Measurements from ENCODE around the gene EXOSC2.

- TF ChIP-seq CTCF (IDR thresholded peaks at IDR 0.05) (no peak), POLR2A (IDR thresholded peaks at IDR 0.05) (no peak)
These were observed 28.6 kb upstream of the EXOSC2 start for GRCh38 chr9:130665029-130665430.
